Astrocyte (in vitro differentiated cells and primary cell): ENCODE data around the gene METAP1. TPM values are rescaled to one million over a fixed set of nuclear protein-coding genes. Genes with fewer than 3 reads are reported as not detected.

Experiments used
- DNase-seq: peaks from one replicate; pipeline ENCODE4 v3.0.0-alpha.2; 2010; ENCODE audit warnings: low read depth
- FAIRE-seq: peaks from 2 replicates; lab custom pipeline; 2011; peaks lifted over from hg19 to GRCh38; lab: Jason Lieb, UNC
- H2AFZ ChIP-seq: 2 replicates; pipeline ENCODE4 v1.6.0; 2012; ENCODE audit warnings: low read depth, low read length, inconsistent platforms
- H3K27ac ChIP-seq: 2 replicates; pipeline ENCODE4 v1.5.1; 2011; ENCODE audit warnings: low read depth, low read length, inconsistent platforms
- H3K27me3 ChIP-seq: 2 replicates; pipeline ENCODE4 v1.6.0; 2011; ENCODE audit warnings: low read length, inconsistent platforms; ENCODE audit not compliant: insufficient read depth
- H3K36me3 ChIP-seq: 2 replicates; pipeline ENCODE4 v1.5.1; 2011; ENCODE audit warnings: low read length, inconsistent platforms; ENCODE audit not compliant: insufficient read depth
- H3K4me1 ChIP-seq: 2 replicates; pipeline ENCODE4 v1.5.1; 2011; ENCODE audit warnings: low read length, inconsistent platforms; ENCODE audit not compliant: insufficient read depth
- H3K4me2 ChIP-seq: 2 replicates; pipeline ENCODE4 v1.6.0; 2012; ENCODE audit warnings: low read length, inconsistent platforms
- H3K4me3 ChIP-seq: 2 replicates; pipeline ENCODE4 v1.5.1; 2011; ENCODE audit warnings: low read depth, mild to moderate bottlenecking, low read length, inconsistent platforms; ENCODE audit not compliant: insufficient read depth
- H3K79me2 ChIP-seq: 2 replicates; pipeline ENCODE4 v1.6.0; 2012; ENCODE audit warnings: mild to moderate bottlenecking, low read length, inconsistent platforms; ENCODE audit not compliant: insufficient read depth
- H3K9ac ChIP-seq: 2 replicates; pipeline ENCODE4 v1.6.0; 2012; ENCODE audit warnings: mild to moderate bottlenecking, low read length, inconsistent platforms
- H3K9me3 ChIP-seq: 2 replicates; pipeline ENCODE4 v1.5.1; 2012; ENCODE audit warnings: low read depth, mild to moderate bottlenecking, low read length, inconsistent platforms; ENCODE audit not compliant: insufficient read depth
- H4K20me1 ChIP-seq: 2 replicates; pipeline ENCODE4 v1.6.0; 2012; ENCODE audit warnings: low read length, inconsistent platforms; ENCODE audit not compliant: insufficient read depth
- H3K27ac Mint-ChIP-seq: one replicate; pipeline ENCODE4 v1.8.0; 2021; ENCODE audit warnings: mild to moderate bottlenecking, mixed read lengths; ENCODE audit not compliant: unreplicated experiment
- H3K27me3 Mint-ChIP-seq: one replicate; pipeline ENCODE4 v1.8.0; 2021; ENCODE audit warnings: low read depth, mixed read lengths; ENCODE audit not compliant: unreplicated experiment
- H3K36me3 Mint-ChIP-seq: one replicate; pipeline ENCODE4 v1.8.0; 2021; ENCODE audit warnings: low read depth, mixed read lengths; ENCODE audit not compliant: unreplicated experiment
- H3K4me1 Mint-ChIP-seq: one replicate; pipeline ENCODE4 v1.8.0; 2021; ENCODE audit warnings: low read depth, mixed read lengths; ENCODE audit not compliant: unreplicated experiment
- H3K4me3 Mint-ChIP-seq: one replicate; pipeline ENCODE4 v1.8.0; 2021; ENCODE audit warnings: mild to moderate bottlenecking, moderate library complexity, mixed read lengths; ENCODE audit not compliant: unreplicated experiment
- H3K9me3 Mint-ChIP-seq: one replicate; pipeline ENCODE4 v1.8.0; 2021; ENCODE audit warnings: mild to moderate bottlenecking, mixed read lengths; ENCODE audit not compliant: unreplicated experiment
- CTCF ChIP-seq: IDR thresholded peaks from 2 replicates; pipeline ENCODE4 v1.5.1; 2011; ENCODE audit warnings: low read depth, mild to moderate bottlenecking, inconsistent platforms, low read length, moderate library complexity; ENCODE audit not compliant: insufficient read depth
- EZH2 ChIP-seq: IDR thresholded peaks from 2 replicates; pipeline ENCODE4 v1.6.1; 2012; ENCODE audit warnings: mild to moderate bottlenecking, low read length, inconsistent platforms; ENCODE audit not compliant: insufficient read depth
- total RNA-seq: library from RNA; stranded (reverse); gene quantifications from 2 replicates; pipeline ENCODE4 v1.2.1, GENCODE V29; 2021

The METAP1 gene
- total RNA-seq, 1 donor from 2014 or later, result 60.9 TPM

DNA sequence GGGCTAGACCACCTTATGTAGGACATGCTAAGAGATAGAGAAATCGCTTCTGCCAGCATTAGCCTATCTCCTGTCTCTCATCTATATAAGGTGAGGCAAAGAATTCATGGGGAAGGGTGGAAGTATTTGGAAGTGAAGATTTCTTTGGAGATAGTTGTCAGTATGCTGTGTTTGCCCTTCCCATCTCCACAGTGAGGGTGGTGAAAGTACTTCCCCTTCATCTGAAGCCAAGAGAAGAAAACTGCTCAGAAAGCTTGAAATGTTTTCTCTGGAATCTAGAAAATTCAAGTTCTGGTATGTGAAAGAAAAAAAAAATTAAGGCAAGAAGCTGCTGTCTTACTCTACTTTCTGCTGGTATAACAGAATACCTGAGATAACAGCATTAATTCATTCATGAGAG lies 105.4 kb downstream of the METAP1 start:
- Histone ChIP-seq H3K27ac (no peak overlapping the region), H3K4me3 (no peak overlapping the region)

GRCh38 chr4:99102634-99103033 lies 107.1 kb downstream of the METAP1 start:
- H3K4me1 ChIP-seq, result no peaks in the 10 kb centered on the region
- Mint-ChIP-seq H3K27ac (no peak overlapping the region), H3K9me3 (peaks cover 4% of the 10 kb centered on the region), H3K4me3 (no peak overlapping the region), H3K27me3 (no peaks in the 10 kb centered on the region), H3K4me1 (peaks cover 10% of the 10 kb centered on the region), H3K36me3 (peaks cover 8% of the 10 kb centered on the region)
- no peak overlapping the region for H2AFZ ChIP-seq
- FAIRE-seq, result no peak
- no peak overlapping the region for H3K9ac ChIP-seq
- TF ChIP-seq CTCF (no peak), EZH2 (no peak)
- DNase-seq, result no peak
- H3K4me3 ChIP-seq, result no peak overlapping the region
- H3K9me3 ChIP-seq, result no peaks in the 10 kb centered on the region
- no peak overlapping the region for H3K27ac ChIP-seq
- H3K4me2 ChIP-seq, result no peak overlapping the region
- H3K27me3 ChIP-seq, result no peaks in the 10 kb centered on the region
- no peaks in the 10 kb centered on the region for H3K79me2 ChIP-seq
- H3K36me3 ChIP-seq, result no peaks in the 10 kb centered on the region
- no peaks in the 10 kb centered on the region for H4K20me1 ChIP-seq

More for the DNA sequence above, 105.4 kb downstream of the METAP1 start:
- H3K36me3 Mint-ChIP-seq, result peaks cover 11% of the 10 kb centered on the region
- FAIRE-seq (no peak), DNase-seq (peak; percentile 10)
- no peak overlapping the region for H3K4me3 Mint-ChIP-seq
- H3K27me3 ChIP-seq, result no peaks in the 10 kb centered on the region
- H3K9me3 ChIP-seq, result no peaks in the 10 kb centered on the region
- H4K20me1 ChIP-seq, result no peaks in the 10 kb centered on the region
- peaks cover 4% of the 10 kb centered on the region for H3K9me3 Mint-ChIP-seq
- H3K27me3 Mint-ChIP-seq, result no peaks in the 10 kb centered on the region
- peaks cover 10% of the 10 kb centered on the region for H3K4me1 Mint-ChIP-seq
- no peak overlapping the region for H2AFZ ChIP-seq
- H3K4me1 ChIP-seq, result no peaks in the 10 kb centered on the region
- TF ChIP-seq CTCF, result no peak
- TF ChIP-seq EZH2, result no peak
- H3K9ac ChIP-seq, result no peak overlapping the region
- H3K79me2 ChIP-seq, result no peaks in the 10 kb centered on the region
- no peaks in the 10 kb centered on the region for H3K36me3 ChIP-seq
- no peak overlapping the region for H3K27ac Mint-ChIP-seq
- no peak overlapping the region for H3K4me2 ChIP-seq

DNA sequence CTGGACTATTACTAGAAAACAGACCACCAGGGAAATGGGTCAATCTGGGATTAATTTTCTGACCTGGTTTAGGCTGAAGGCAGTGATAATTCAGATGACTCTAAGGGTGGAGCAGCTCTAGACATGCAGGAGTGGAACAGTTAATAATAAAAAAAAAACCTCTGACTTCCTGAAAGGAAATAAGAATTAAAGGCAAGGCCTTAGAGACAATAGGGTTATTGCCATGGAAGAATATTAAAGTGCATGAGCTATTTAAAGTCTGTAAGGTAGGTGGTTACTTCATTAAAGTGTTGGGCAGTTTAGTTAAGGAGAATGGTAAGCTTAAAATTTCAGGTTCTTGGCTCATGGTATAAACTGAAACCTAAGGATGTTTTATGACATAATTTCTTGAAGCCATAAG lies 107.6 kb downstream of the METAP1 start:
- Histone ChIP-seq H3K9ac (no peak overlapping the region), H3K4me3 (no peak overlapping the region), H4K20me1 (no peaks in the 10 kb centered on the region), H3K4me1 (no peaks in the 10 kb centered on the region), H3K27ac (no peak overlapping the region), H3K79me2 (no peaks in the 10 kb centered on the region), H3K36me3 (no peaks in the 10 kb centered on the region), H3K9me3 (no peaks in the 10 kb centered on the region), H3K27me3 (no peaks in the 10 kb centered on the region), H2AFZ (no peak overlapping the region), H3K4me2 (no peak overlapping the region)
- H3K36me3 Mint-ChIP-seq, result peaks cover 8% of the 10 kb centered on the region
- H3K27me3 Mint-ChIP-seq, result no peaks in the 10 kb centered on the region
- DNase-seq (no peak), FAIRE-seq (no peak)
- peaks cover 6% of the 10 kb centered on the region for H3K9me3 Mint-ChIP-seq
- H3K4me1 Mint-ChIP-seq, result peaks cover 10% of the 10 kb centered on the region
- H3K4me3 Mint-ChIP-seq, result no peak overlapping the region
- no peak for TF ChIP-seq EZH2
- TF ChIP-seq CTCF, result no peak
- H3K27ac Mint-ChIP-seq, result no peak overlapping the region
